ENCODE results near the gene ATR.

DNA sequence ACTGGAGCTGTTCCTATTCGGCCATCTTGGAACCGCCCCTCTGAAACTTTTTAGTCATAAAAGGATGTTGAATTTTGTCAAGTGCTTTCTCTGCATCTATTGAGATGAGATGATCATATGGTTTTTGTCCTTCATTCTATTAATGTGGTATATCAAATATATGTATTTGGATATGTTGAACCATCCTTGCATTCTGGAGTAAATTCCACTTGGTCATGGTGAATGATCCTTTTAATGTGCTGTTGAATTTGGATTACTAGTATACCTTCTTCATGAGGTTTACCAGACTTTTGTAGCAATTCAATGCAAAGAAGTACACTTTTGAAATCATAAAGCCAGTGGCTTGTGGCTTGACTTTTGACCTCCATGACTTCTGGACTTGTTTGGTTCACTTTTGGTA is 97.3 kb downstream of the ATR start:
- no peak for TF ChIP-seq CTCF (tag by site-specific recombination; IDR thresholded peaks at IDR 0.05)
- TF ChIP-seq, protein P1, sequence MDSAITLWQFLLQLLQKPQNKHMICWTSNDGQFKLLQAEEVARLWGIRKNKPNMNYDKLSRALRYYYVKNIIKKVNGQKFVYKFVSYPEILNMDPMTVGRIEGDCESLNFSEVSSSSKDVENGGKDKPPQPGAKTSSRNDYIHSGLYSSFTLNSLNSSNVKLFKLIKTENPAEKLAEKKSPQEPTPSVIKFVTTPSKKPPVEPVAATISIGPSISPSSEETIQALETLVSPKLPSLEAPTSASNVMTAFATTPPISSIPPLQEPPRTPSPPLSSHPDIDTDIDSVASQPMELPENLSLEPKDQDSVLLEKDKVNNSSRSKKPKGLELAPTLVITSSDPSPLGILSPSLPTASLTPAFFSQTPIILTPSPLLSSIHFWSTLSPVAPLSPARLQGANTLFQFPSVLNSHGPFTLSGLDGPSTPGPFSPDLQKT (IDR thresholded peaks at IDR 0.05; ENCODE audit: borderline replicate concordance, low read depth, low read length) = no peak
- no peak for TF ChIP-seq ZBTB7A (tag by site-specific recombination; IDR thresholded peaks at IDR 0.05; ENCODE audit: low read depth)
- no peak for TF ChIP-seq ZNF426 (tag by site-specific recombination; IDR thresholded peaks at IDR 0.05)
- no peak for TF ChIP-seq ZIC2 (tag by site-specific recombination; IDR thresholded peaks at IDR 0.05)
- TF ChIP-seq ZNF24 (tag by site-specific recombination; IDR thresholded peaks at IDR 0.05) = no peak
- TF ChIP-seq, protein P2, sequence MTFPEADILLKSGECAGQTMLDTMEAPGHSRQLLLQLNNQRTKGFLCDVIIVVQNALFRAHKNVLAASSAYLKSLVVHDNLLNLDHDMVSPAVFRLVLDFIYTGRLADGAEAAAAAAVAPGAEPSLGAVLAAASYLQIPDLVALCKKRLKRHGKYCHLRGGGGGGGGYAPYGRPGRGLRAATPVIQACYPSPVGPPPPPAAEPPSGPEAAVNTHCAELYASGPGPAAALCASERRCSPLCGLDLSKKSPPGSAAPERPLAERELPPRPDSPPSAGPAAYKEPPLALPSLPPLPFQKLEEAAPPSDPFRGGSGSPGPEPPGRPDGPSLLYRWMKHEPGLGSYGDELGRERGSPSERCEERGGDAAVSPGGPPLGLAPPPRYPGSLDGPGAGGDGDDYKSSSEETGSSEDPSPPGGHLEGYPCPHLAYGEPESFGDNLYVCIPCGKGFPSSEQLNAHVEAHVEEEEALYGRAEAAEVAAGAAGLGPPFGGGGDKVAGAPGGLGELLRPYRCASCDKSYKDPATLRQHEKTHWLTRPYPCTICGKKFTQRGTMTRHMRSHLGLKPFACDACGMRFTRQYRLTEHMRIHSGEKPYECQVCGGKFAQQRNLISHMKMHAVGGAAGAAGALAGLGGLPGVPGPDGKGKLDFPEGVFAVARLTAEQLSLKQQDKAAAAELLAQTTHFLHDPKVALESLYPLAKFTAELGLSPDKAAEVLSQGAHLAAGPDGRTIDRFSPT (tag by site-specific recombination; IDR thresholded peaks at IDR 0.05) = no peak
- no peak for TF ChIP-seq YY1 (tag by site-specific recombination; IDR thresholded peaks at IDR 0.05)
- TF ChIP-seq ZNF843 (tag by site-specific recombination; IDR thresholded peaks at IDR 0.05) = no peak
- TF ChIP-seq ZBTB11 (tag by site-specific recombination; conservative IDR thresholded peaks at IDR 0.05; ENCODE audit: low read depth) = no peak
- no peak for TF ChIP-seq KLF16 (tag by site-specific recombination; IDR thresholded peaks at IDR 0.05)

All from HEK293 (cell line).